ENCODE measurements around the gene LRRC49. TPM values are rescaled to one million over a fixed set of nuclear protein-coding genes. Genes with fewer than 3 reads are reported as not detected.
"Not testable (repeated sequence)": the region's sequence is repeated elsewhere in the genome, so short reads cannot be mapped to it uniquely, and the experiment has no call there.

Gene LRRC49
- total RNA-seq, 1 experiment from 2014 or later: 7.4 TPM

DNA sequence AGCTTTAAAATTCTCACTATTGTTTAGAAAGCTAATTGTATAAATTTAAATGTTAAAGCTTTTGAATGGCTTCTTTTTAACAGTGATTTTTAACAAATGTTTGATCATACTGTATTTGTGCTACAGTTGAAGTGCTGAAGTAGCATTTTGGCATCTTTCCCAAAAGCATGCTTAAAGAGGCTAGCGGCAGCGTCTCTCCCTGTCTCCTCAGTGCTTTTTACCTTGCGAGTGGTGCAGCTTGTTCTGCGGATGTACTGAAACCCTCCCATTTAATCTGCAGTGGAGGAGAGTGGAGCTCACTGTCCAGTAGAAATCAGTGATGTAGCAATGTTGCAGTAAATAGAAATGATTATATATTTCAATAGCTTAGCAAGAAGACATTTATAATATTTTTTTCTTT is 43.7 kb downstream of the LRRC49 start:
- no peak for DNase-seq (ENCODE audit: low read depth, low spot score)
- ChIA-PET CTCF (interaction anchor here (1.4 to 1.6 kb wide), 2 partner anchors 18 to 112 kb away, joined by 3 read pairs; no protein-coding TSS in a partner anchor), POLR2A (no interaction called here), RAD21 (ENCODE audit: low non-redundant PET in 1 of 2, low total read pairs in 2 of 2, uncharacterized antibody in 2 of 2, unreplicated experiment in 2 of 2) (no interaction called here)
- no peaks in the 10 kb centered on the region for H3K9me3 ChIP-seq (ENCODE audit: control insufficient read depth in 1 of 2, insufficient read depth in 1 of 2, low read depth in 1 of 2, low read length in 2 of 2)
- no peaks in the 10 kb centered on the region for H4K20me1 ChIP-seq (ENCODE audit: insufficient read depth)
- ATAC-seq: no peak
- H3K27ac ChIP-seq (ENCODE audit: low read depth, low read length): no peak overlapping the region
- H3K79me2 ChIP-seq (ENCODE audit: insufficient read depth, low read length): no peaks in the 10 kb centered on the region
- no peak overlapping the region for H3K4me2 ChIP-seq (ENCODE audit: low read length)
- H3K9me2 ChIP-seq (ENCODE audit: insufficient read depth): no peaks in the 10 kb centered on the region
- H3K36me3 ChIP-seq (ENCODE audit: control insufficient read depth in 1 of 2, insufficient read depth in 2 of 2, low read length in 2 of 2): no peaks in the 10 kb centered on the region
- intact Hi-C loops (cut with micrococcal nuclease): no loop called here
- no peak overlapping the region for H3K9ac ChIP-seq (ENCODE audit: low read length)
- H2AFZ ChIP-seq (ENCODE audit: low read depth, low read length, poor library complexity, severe bottlenecking): no peak overlapping the region
- H3K4me1 ChIP-seq (ENCODE audit: control insufficient read depth in 1 of 2, insufficient read depth in 2 of 2, low read length in 2 of 2): peaks cover 0 to 10% of the 10 kb centered on the region in 2 experiments; a peak in 2 of 4 replicates
- no peaks in the 10 kb centered on the region for H3K27me3 ChIP-seq (ENCODE audit: insufficient read depth, low read length)
- no TSS peak for BruUV-seq (replicated peaks)
- H3K4me3 ChIP-seq (replicated peaks in 1 of 2; ENCODE audit: low read depth in 1 of 2, low read length in 2 of 2): no peak overlapping the region
- TF ChIP-seq JUND (IDR thresholded peaks at IDR 0.05) (no peak), CBX3 (IDR thresholded peaks at IDR 0.05; ENCODE audit: low read depth) (no peak), ZNF274 (IDR thresholded peaks at IDR 0.05; ENCODE audit: low read depth, low read length) (no peak), RAD21 (IDR thresholded peaks at IDR 0.05; ENCODE audit: low read depth) (no peak), CEBPB (IDR thresholded peaks at IDR 0.05; ENCODE audit: low read depth) (no peak), EZH2phosphoT487 (IDR thresholded peaks at IDR 0.05; ENCODE audit: borderline replicate concordance) (no peak), SRF (IDR thresholded peaks at IDR 0.05; ENCODE audit: low read depth) (no peak), EZH2 (IDR thresholded peaks at IDR 0.05) (no peak), YY1 (IDR thresholded peaks at IDR 0.05; ENCODE audit: extremely low read depth, insufficient replicate concordance, low read depth, low read length) (no peak), ZFX (IDR thresholded peaks at IDR 0.05) (no peak), SP1 (IDR thresholded peaks at IDR 0.05; ENCODE audit: low read depth) (no peak), POLR2A (IDR thresholded peaks at IDR 0.05; ENCODE audit: borderline replicate concordance, extremely low read depth, insufficient read depth, insufficient read length) (no peak), EGR1 (IDR thresholded peaks at IDR 0.05; ENCODE audit: low read depth) (no peak), TCF7L2 (IDR thresholded peaks at IDR 0.05; ENCODE audit: borderline replicate concordance, extremely low read depth, insufficient read depth, insufficient read length) (no peak)
- TF ChIP-seq, protein P1, sequence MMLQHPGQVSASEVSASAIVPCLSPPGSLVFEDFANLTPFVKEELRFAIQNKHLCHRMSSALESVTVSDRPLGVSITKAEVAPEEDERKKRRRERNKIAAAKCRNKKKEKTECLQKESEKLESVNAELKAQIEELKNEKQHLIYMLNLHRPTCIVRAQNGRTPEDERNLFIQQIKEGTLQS (IDR thresholded peaks at IDR 0.05): no peak
- TF ChIP-seq, protein P2, sequence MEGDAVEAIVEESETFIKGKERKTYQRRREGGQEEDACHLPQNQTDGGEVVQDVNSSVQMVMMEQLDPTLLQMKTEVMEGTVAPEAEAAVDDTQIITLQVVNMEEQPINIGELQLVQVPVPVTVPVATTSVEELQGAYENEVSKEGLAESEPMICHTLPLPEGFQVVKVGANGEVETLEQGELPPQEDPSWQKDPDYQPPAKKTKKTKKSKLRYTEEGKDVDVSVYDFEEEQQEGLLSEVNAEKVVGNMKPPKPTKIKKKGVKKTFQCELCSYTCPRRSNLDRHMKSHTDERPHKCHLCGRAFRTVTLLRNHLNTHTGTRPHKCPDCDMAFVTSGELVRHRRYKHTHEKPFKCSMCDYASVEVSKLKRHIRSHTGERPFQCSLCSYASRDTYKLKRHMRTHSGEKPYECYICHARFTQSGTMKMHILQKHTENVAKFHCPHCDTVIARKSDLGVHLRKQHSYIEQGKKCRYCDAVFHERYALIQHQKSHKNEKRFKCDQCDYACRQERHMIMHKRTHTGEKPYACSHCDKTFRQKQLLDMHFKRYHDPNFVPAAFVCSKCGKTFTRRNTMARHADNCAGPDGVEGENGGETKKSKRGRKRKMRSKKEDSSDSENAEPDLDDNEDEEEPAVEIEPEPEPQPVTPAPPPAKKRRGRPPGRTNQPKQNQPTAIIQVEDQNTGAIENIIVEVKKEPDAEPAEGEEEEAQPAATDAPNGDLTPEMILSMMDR (IDR thresholded peaks at IDR 0.05 in 2 of 3, conservative IDR thresholded peaks at IDR 0.05 in 1 of 3; ENCODE audit: borderline replicate concordance in 1 of 3, insufficient read depth in 1 of 3, low read depth in 2 of 3, low read length in 2 of 3): no peak
- TF ChIP-seq, protein P3, sequence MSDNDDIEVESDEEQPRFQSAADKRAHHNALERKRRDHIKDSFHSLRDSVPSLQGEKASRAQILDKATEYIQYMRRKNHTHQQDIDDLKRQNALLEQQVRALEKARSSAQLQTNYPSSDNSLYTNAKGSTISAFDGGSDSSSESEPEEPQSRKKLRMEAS (IDR thresholded peaks at IDR 0.05): no peak
- TF ChIP-seq, protein P4, sequence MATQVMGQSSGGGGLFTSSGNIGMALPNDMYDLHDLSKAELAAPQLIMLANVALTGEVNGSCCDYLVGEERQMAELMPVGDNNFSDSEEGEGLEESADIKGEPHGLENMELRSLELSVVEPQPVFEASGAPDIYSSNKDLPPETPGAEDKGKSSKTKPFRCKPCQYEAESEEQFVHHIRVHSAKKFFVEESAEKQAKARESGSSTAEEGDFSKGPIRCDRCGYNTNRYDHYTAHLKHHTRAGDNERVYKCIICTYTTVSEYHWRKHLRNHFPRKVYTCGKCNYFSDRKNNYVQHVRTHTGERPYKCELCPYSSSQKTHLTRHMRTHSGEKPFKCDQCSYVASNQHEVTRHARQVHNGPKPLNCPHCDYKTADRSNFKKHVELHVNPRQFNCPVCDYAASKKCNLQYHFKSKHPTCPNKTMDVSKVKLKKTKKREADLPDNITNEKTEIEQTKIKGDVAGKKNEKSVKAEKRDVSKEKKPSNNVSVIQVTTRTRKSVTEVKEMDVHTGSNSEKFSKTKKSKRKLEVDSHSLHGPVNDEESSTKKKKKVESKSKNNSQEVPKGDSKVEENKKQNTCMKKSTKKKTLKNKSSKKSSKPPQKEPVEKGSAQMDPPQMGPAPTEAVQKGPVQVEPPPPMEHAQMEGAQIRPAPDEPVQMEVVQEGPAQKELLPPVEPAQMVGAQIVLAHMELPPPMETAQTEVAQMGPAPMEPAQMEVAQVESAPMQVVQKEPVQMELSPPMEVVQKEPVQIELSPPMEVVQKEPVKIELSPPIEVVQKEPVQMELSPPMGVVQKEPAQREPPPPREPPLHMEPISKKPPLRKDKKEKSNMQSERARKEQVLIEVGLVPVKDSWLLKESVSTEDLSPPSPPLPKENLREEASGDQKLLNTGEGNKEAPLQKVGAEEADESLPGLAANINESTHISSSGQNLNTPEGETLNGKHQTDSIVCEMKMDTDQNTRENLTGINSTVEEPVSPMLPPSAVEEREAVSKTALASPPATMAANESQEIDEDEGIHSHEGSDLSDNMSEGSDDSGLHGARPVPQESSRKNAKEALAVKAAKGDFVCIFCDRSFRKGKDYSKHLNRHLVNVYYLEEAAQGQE (IDR thresholded peaks at IDR 0.05; ENCODE audit: low read depth): no peak

DNA sequence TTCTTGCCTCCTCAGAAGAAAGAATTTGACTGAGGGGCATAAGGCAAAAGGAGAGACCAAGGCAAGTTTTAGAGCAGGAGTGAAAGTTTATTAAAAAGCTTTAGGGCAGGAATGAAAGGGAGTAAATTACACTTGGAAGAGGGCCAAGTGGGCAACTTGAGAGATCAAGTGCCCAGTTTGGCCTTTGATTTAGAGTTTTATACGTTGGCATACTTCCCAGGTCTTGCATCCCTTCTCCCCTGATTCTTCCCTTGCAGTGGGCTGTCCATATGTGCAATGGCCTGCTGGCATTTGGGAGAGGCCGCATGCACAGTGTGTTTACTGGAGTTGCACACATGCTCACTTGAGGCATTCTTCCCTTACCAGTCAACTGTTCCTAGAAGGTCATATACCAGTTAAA is 50.7 kb downstream of the LRRC49 start:
- ATAC-seq; BruUV-seq (replicated peaks); H3K27ac ChIP-seq (ENCODE audit: low read depth, low read length); H3K4me3 ChIP-seq (replicated peaks in 1 of 2; ENCODE audit: low read depth in 1 of 2, low read length in 2 of 2); H4K20me1 ChIP-seq (ENCODE audit: insufficient read depth); CTCF ChIA-PET; H3K79me2 ChIP-seq (ENCODE audit: insufficient read depth, low read length); H2AFZ ChIP-seq (ENCODE audit: low read depth, low read length, poor library complexity, severe bottlenecking); H3K9me3 ChIP-seq (ENCODE audit: control insufficient read depth in 1 of 2, insufficient read depth in 1 of 2, low read depth in 1 of 2, low read length in 2 of 2); DNase-seq (ENCODE audit: low read depth, low spot score); RAD21 ChIA-PET (ENCODE audit: low non-redundant PET in 1 of 2, low total read pairs in 2 of 2, uncharacterized antibody in 2 of 2, unreplicated experiment in 2 of 2); H3K27me3 ChIP-seq (ENCODE audit: insufficient read depth, low read length); POLR2A ChIA-PET; intact Hi-C loops (cut with micrococcal nuclease); H3K4me2 ChIP-seq (ENCODE audit: low read length); H3K36me3 ChIP-seq (ENCODE audit: control insufficient read depth in 1 of 2, insufficient read depth in 2 of 2, low read length in 2 of 2); H3K4me1 ChIP-seq (ENCODE audit: control insufficient read depth in 1 of 2, insufficient read depth in 2 of 2, low read length in 2 of 2); H3K9ac ChIP-seq (ENCODE audit: low read length); H3K9me2 ChIP-seq (ENCODE audit: insufficient read depth): not testable (repeated sequence)
